AG09309 (cell line): ENCODE data around the gene NLGN1.

ENCODE experiments used
- DNase-seq: peaks from one replicate; pipeline ENCODE4 v3.0.0-alpha.2; 2010; ENCODE audit warnings: low read depth
- H3K4me3 ChIP-seq: 2 replicates; pipeline ENCODE4 v1.5.1; 2011; ENCODE audit warnings: mild to moderate bottlenecking, low read depth, low read length, moderate library complexity; ENCODE audit not compliant: control insufficient read depth
- TF ChIP-seq, protein P1 (sequence below): IDR thresholded peaks from 2 replicates; pipeline ENCODE4 v1.5.1; 2011; ENCODE audit warnings: mild to moderate bottlenecking, low read depth, low read length, inconsistent platforms; ENCODE audit not compliant: insufficient read depth, control insufficient read depth; ENCODE audit errors: missing control alignments

The NLGN1 gene

DNA sequence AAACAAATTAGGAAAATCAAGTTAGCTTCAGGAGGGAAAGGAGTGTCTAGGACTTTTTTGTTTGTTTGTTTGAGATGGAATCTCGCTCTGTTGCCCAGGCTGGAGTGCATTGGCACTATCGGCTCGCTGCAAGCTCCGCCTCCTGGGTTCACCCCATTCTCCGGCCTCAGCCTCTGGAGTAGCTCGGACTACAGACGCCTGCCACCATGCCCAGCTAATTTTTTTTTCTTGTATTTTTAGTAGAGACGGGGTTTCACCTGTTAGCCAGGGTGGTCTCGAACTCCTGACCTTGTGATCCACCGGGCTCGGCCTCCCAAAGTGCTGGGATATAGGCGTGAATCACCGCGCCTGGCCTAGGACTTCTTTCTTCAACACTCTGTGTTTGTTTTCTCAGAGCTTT is 171.1 kb downstream of the NLGN1 start:
- no peak for DNase-seq
- H3K4me3 ChIP-seq: no peak overlapping the region
- TF ChIP-seq, protein P1, sequence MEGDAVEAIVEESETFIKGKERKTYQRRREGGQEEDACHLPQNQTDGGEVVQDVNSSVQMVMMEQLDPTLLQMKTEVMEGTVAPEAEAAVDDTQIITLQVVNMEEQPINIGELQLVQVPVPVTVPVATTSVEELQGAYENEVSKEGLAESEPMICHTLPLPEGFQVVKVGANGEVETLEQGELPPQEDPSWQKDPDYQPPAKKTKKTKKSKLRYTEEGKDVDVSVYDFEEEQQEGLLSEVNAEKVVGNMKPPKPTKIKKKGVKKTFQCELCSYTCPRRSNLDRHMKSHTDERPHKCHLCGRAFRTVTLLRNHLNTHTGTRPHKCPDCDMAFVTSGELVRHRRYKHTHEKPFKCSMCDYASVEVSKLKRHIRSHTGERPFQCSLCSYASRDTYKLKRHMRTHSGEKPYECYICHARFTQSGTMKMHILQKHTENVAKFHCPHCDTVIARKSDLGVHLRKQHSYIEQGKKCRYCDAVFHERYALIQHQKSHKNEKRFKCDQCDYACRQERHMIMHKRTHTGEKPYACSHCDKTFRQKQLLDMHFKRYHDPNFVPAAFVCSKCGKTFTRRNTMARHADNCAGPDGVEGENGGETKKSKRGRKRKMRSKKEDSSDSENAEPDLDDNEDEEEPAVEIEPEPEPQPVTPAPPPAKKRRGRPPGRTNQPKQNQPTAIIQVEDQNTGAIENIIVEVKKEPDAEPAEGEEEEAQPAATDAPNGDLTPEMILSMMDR: no peak

DNA sequence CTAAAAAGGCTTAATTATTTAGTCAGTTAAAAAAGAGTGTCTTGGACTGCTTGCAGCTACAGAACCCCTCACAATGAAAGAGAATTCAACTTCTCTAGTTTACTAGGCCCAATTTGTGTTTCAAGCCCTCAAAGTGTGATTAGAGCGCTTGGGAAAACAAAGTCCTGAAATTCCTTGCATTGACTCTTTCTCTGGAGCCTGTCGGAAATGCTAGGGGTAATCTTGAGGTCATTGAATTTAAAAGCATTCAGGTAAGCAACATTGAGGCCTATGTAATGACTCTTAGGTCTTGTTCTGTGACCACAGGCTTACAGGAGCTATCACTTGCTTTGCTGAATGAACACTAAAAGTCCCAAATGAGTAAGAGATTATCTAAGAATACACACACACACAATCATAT is 186.0 kb downstream of the NLGN1 start:
- H3K4me3 ChIP-seq: no peak overlapping the region
- DNase-seq: no peak
- TF ChIP-seq, protein P1: no peak

DNA sequence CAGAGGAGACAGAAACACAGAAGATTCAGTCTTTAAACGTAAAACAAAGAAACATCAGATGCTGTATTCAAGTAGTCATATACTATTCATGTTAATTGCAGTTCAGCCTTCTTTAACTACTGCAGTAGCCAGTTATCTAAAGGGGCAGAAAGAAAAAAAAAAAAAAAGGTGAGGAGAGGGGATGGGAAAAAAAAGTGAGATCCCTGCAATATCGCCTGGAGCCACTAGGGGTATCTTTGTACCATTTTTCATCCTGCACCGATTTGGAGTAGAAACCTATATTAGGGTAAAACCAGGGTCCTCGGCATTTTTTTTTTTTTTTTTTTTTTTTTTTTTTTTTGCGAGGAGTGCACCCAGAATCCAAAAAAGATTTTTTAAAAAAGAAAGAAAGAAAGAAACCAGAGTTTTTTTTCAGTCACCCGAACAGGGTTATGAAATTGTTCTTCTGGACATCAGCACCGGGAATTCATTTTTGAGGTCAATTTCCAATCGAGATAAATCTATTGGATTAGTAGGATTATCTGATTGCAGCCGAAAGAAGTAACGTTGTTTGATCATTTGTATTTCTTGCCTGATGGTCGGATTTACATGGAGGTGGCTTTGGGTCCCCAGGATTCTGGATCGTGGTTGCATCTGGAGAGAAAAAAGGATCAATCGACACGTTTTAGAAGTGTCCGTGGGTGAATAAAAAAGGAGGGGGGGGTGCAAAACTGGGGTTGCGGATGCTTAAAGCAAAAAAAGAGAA is 186.7 kb downstream of the NLGN1 start:
- TF ChIP-seq, protein P1: peak; percentile 79
- no peak for DNase-seq
- peak overlapping the region; percentile 79 for H3K4me3 ChIP-seq

- DNase-seq: no peak
- H3K4me3 ChIP-seq: peak overlapping the region; percentile 79
- TF ChIP-seq, protein P1: no peak
Measured at GRCh38 chr3:173584838-173585831, 187.6 kb downstream of the NLGN1 start.

DNA sequence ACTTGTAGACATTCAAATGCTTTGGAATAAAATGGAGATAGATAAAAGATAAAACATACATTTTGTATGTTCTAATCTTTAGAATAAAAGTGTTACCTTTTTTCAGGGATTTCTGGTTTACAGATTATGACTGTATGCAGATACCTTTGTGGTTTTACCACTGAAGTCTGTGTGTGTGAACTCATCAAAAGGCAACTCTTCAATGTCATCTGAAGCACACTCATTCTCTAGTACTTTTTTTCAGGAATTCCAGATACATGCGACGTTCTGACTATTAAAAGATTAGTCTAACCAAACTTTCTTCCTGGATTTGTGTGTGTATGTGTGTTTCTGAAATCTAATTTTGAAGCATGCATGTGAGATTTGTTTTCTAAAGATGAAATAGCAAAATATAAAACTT is 188.6 kb downstream of the NLGN1 start:
- TF ChIP-seq, protein P1: no peak
- DNase-seq: no peak
- peak overlapping the region; percentile 79 for H3K4me3 ChIP-seq

DNA sequence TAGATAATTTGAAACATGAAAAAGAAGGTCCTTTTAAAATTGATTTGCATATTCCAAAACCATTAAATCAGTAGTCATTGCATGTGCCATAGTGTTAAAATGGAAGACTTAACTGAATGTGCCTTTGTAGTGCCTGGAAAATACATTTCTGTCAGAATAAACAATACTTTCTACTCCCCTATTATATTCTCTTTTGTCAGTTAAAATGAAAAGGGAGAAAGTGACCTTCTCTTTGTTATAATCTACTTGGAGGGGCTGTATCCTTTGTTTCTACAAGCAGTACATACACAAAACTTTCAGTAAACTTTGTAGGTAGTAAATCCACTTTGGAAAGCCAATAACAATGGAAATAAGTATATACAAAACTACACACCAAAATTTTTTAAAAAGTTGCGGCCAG is 189.5 kb downstream of the NLGN1 start:
- TF ChIP-seq, protein P1: no peak
- no peak for DNase-seq
- no peak overlapping the region for H3K4me3 ChIP-seq
